Caki2 (cell line): ENCODE data around the gene CCL18. TPM values are rescaled to one million over a fixed set of nuclear protein-coding genes. Genes with fewer than 3 reads are reported as not detected.
"Not testable (repeated sequence)": the region's sequence is repeated elsewhere in the genome, so short reads cannot be mapped to it uniquely, and the experiment has no call there.

Experiments used
- DNase-seq: peaks from one replicate; pipeline ENCODE4 v3.0.0-alpha.2; 2015; ENCODE audit warnings: low read depth
- in situ Hi-C: cut with HindIII; loops from 2 replicates; pipeline ENCODE4 v1.10.0; 2016; ENCODE audit warnings: low sequenced_read_pairs, low pct_unique_long_range_greater_than_20kb, mixed read lengths
- total RNA-seq: library from RNA; depleted of rRNA; stranded (reverse); fragments of >200 nt; shearing (Covaris generic); gene quantifications from 2 replicates; pipeline ENCODE4 v1.2.3, GENCODE V29; 2014; ENCODE audit warnings: low replicate concordance; rRNA removed

The CCL18 gene, protein sequence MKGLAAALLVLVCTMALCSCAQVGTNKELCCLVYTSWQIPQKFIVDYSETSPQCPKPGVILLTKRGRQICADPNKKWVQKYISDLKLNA
- not detected in 2 replicates for total RNA-seq

- in situ Hi-C loops = no loop called here
- no peak for DNase-seq
Observed at GRCh38 chr17:36063786-36064541, at the start of gene CCL18. Gene CCL18, plus strand, starts transcription at chr17:36064272. Its CDS starts 71 bp downstream, at chr17:36064343.

DNA sequence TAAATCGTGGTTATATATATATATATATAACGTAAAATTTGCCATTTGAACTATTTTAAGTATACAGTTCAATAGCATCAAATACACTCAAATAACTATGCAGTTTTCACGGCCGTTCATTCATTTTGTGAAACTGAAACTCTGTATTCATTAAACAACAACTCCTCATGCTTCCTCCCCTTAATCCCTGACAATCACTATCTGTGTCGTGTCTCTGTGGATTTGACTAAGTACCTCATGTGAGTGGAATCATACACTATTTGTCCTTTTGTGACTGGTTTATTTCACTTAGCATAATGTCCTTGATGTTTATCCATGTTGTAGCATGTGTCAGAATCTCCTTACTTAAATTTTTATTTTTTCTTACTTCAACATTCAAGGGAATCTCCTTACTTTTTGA lies 49.1 kb upstream of the CCL18 start:
- no peak for DNase-seq
- in situ Hi-C loops = no loop called here

DNA sequence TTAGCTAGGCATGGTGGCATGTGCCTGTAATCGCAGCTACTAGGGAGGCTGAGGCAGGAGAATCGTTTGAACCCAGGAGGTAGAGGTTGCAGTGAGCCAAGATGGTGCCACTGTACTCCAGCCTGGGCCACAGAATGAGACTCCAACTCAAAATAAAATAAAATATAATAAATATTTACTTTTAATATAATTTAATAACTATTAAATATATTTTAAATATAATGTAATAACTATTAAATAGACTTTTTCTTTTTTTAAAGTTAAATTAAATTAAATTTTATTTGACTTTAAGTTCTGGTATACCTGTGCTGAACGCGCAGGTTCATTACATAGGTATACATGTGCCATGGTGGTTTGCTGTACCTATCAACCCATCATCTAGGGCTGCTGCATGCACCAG lies 48.2 kb upstream of the CCL18 start:
- DNase-seq, in situ Hi-C loops: not testable (repeated sequence)

- in situ Hi-C loops = no loop called here
- no peak for DNase-seq
Observed at GRCh38 chr17:36016555-36016954, 47.5 kb upstream of the CCL18 start.

DNA sequence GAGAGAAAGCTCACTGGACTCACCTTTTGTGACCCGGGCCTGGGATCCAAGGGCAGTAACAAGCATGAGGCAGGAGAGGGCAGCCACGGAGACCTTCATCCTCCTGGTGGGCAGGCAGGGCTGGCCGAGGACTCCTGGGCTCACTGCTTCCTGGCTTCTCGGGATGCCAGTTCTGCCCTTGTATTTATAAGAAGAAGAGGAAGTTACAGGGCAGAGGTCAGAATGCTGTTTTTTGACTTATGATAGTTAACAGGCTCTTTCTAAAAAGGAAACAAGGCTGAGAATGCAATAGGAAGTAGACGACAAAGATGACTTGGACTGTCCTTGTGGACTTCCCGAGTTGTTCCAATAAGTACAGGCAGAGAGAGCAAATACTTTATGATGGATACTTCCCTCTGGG lies 46.3 kb upstream of the CCL18 start, which contains the start of gene CCL23:
CCL23 (minus strand) TSS at position 174 of the 400 bp plus-strand sequence; CDS start at position 99, 75 bp downstream.
- no peak for DNase-seq
- in situ Hi-C loops = no loop called here

DNA sequence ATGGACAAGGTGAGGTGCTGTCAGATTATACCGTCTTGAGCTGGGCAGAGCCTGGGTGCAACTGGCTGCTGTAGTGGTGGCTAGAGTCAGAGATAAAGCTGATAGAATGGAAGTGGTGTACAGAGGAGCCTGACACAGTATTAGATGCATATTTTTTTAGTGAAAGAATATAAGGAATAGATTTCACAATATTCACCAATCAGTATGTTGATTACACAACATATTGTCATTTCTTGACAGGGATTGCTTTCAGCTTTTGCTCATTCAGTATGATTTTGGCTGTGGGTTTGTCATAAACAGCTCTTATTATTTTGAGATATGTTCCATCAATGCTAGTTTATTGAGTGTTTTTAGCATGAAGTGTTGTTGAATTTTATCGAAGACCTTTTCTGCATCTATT lies 44.6 kb upstream of the CCL18 start:
- DNase-seq = no peak
- in situ Hi-C loops = no loop called here

DNA sequence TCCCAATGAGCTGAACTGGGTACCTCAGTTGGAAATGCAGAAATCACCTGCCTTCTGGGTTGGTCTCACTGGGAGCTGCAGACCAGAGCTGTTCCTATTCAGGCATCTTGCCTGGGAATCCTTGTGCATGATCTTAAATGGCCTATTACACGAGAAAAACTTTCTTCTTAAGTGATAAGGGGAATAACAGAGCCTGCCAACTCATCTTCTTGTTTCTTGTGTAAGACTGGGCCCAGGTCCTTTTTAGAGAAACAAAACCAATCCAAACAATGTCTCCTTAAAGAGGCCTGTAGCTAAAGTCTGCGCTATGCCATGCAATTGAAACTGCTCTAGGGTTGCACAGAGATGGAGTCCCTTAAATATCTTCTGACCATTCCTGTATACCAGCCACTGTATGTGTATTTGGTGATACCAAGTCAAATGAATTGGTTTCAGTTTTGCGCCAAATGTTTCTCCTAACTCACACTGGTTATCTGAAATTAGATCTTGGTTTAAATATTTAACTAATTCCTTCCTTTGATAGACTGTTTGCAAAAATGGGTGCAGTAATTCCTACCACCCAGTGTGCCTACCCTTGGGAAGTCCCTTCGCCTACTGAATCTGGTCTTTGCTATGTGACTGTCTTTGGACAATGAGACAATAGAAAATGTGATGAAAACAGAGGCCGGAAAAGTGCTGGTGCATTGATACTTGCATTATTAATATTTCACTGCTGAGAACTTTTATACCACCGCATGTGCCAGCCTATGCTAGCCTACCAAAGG lies 39.8 kb upstream of the CCL18 start:
- in situ Hi-C loops = no loop called here
- DNase-seq = no peak

DNA sequence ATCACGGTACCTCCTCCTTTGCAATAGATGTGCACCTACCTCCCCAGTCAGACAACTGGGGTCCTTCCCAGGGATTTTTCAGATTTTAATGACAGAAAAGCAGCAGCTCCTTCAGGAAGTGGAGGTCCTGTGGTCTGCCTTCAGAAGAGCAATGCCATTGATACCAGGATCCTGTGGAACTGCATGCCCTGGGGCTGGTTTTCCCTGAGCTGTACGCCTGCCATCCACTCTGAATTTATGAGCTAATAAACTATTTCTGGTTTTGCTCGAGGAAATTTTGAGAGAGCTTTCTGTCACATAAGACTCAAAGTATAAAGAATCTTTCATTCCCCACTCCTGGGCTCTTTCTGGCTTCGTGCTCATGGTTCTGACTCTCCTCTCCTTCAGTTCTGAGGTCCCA lies 36.3 kb upstream of the CCL18 start:
- in situ Hi-C loops = no loop called here
- no peak for DNase-seq

- no peak for DNase-seq
- in situ Hi-C loops = no loop called here
Observed at GRCh38 chr17:36030956-36031355, 33.1 kb upstream of the CCL18 start.

DNA sequence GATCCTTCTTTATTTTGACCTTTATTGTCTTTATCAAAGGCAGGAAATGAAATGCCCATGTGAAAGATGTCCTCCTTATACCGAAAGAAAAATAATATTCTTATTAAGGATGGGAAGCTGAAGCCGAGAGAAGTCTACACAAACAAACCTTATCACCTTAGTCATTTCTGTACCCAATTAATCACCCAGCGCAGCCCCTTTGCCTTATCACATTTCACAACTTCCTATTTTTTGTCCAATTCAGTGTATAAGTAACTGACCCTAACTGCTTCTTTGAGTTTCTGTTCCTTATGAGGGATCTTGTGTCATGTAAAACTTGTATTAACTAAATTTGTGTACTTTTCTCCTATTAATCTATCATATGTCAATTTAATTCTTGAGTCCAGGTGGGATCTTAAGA lies 29.9 kb upstream of the CCL18 start:
- DNase-seq = no peak
- in situ Hi-C loops = no loop called here

DNA sequence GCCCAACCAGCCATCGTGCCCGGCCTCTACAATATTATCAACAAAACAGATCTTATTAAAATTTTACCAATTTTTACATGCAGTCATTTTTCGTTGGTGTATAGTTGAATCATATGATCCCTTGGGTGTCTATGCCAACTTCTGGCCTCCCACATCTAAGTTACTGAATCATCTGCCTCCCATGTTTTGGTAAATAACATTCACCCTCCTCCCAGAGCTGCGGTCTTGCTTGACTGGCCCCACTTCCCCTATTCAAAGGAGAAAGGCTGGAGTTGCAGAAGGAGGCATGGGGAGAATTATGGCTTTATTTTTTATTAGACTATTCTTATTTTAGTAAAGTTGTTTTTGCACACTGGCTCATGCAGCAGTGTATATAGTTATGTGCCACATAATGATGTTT lies 27.8 kb upstream of the CCL18 start:
- DNase-seq = no peak
- in situ Hi-C loops = no loop called here

GRCh38 chr17:36048066-36048465 lies 16.0 kb upstream of the CCL18 start:
- in situ Hi-C loops = no loop called here
- no peak for DNase-seq

- in situ Hi-C loops = no loop called here
- DNase-seq = no peak
Observed at GRCh38 chr17:36049643-36050042, 14.4 kb upstream of the CCL18 start.

DNA sequence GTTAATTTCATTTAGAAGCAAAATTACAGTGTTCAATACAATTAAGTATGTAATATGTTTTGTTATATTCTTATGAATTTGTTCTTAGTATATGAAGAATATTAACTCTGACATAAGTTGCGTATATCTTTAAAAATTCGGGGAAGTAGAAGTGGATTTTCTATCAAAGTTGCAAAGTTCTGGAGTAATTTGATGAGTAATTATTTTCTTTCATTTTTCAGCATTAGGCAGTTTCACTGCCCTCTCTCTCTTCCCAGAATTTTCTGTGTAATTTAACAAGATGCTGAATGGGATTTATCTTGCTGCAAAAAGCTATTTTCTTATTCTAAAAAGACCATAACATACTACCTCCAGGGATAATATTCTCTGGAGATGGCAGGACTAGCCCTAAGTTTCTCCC lies 8.9 kb upstream of the CCL18 start:
- DNase-seq = no peak

GRCh38 chr17:36055921-36056520 lies 8.1 kb upstream of the CCL18 start:
- no peak for DNase-seq
- in situ Hi-C loops = no loop called here

More for the DNA sequence above, 8.9 kb upstream of the CCL18 start:
- in situ Hi-C loops = no loop called here

DNA sequence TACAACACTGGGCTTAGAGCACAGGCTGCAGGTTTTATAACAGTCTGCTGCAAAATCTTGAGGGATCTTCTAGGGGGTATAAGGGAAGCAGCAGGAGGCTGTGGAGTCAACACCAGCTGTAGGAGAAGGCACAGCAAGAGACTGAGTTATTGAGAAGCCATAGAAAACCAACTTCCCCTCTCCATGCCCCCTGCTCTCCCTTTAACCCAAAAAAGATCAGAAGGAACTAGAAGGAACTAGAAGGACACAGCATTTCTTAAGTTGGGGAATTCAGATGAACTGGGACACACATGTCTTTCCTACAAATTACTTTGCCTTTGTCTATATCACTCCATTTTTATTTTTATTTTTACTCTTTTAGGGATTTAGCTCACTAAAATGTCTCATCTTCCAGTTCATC lies 6.2 kb upstream of the CCL18 start:
- in situ Hi-C loops = no loop called here
- DNase-seq = no peak

DNA sequence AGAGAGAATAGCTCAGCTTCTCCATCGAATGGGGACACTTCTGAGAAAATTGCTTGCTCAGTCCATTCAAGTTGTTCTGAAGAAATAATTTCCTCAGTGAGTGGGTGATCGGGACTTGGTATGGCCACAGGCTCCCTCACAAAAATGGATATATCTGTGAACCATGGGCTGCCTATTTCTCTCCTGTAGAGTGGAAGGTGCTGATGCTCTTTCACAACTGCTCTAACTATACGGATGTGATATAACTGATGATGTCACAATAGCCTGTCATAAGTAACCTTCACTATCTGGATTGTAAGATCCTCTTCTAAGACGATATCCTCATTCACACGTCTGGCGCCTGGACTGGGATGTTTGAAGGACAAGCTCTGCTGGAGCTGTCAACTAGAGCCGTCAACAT lies 4.7 kb upstream of the CCL18 start:
- in situ Hi-C loops = no loop called here
- DNase-seq = no peak

- in situ Hi-C loops = no loop called here
- no peak for DNase-seq
Observed at GRCh38 chr17:36060816-36061215, 3.3 kb upstream of the CCL18 start.

GRCh38 chr17:36066365-36066985 lies 2.4 kb downstream of the CCL18 start:
- DNase-seq = no peak
- in situ Hi-C loops = no loop called here
